Measurements from ENCODE around the gene CDH26.
A peak's percentile ranks its signal among the peaks of the same experiment; 100 is the strongest.

Gene CDH26

DNA sequence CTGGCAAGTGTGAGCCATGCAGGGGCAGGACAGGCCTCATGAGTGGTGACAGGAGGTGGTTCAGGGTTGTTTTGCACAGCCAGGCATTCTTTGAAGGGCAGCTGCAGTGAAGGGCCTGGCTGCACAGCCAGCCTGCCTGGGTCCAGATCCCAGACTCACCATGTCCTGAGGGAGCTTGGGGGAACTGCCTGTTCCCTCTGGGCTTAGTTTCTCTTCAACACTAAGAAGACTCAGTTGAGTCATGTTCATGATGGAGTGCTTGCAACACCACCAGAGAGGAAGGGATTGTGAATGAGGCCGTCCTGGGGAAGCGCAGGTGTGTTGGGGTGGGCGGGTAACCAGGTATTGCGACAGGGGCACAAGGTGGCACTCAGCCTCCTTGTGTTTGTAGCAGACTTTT is 102.4 kb downstream of the CDH26 start:
- TF ChIP-seq, protein P1, sequence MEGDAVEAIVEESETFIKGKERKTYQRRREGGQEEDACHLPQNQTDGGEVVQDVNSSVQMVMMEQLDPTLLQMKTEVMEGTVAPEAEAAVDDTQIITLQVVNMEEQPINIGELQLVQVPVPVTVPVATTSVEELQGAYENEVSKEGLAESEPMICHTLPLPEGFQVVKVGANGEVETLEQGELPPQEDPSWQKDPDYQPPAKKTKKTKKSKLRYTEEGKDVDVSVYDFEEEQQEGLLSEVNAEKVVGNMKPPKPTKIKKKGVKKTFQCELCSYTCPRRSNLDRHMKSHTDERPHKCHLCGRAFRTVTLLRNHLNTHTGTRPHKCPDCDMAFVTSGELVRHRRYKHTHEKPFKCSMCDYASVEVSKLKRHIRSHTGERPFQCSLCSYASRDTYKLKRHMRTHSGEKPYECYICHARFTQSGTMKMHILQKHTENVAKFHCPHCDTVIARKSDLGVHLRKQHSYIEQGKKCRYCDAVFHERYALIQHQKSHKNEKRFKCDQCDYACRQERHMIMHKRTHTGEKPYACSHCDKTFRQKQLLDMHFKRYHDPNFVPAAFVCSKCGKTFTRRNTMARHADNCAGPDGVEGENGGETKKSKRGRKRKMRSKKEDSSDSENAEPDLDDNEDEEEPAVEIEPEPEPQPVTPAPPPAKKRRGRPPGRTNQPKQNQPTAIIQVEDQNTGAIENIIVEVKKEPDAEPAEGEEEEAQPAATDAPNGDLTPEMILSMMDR (IDR thresholded peaks at IDR 0.05; ENCODE audit: low read depth, low read length): no peak
- peaks cover 2% of the 10 kb centered on the region for H3K27me3 ChIP-seq (ENCODE audit: insufficient read depth, low read depth, severe bottlenecking)
- no peaks in the 10 kb centered on the region for H3K36me3 ChIP-seq
- H3K27ac ChIP-seq: no peak overlapping the region
- no peaks in the 10 kb centered on the region for H3K9me3 ChIP-seq (ENCODE audit: severe bottlenecking)
- no peak for DNase-seq
- H3K4me3 ChIP-seq (ENCODE audit: low read depth, low read length): no peak overlapping the region

DNA sequence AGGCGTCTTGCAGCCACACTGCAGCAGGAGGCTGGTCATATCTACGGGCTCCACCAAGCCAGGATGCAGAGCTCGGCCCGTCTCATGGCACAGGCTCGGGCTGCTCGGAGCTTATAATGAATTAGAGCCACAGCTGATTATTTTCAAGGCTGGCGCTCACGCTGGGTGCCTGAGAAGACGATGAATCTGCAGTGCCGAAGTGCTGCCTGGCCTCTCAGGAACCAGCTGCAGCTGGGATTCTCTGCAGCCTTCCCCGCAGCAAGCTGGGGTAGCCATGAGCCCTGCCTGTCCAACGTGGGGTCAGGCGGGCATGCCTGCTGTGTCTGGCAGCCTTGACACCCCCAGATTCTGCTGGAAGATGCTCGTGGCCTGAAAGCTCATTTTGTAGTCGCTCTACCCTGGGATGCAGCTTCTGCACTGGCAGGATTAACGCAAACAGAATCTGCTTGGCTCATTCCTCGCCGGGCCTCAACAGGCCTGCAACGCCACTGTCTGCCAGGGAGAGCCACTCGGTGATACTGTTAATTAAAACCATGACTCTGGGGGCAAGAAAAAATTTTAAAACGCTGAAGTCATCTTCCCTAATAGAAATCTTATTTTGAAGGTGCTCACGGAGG is 104.3 kb downstream of the CDH26 start:
- TF ChIP-seq, protein P1 (IDR thresholded peaks at IDR 0.05; ENCODE audit: low read depth, low read length): no peak
- peaks cover 2% of the 10 kb centered on the region for H3K27me3 ChIP-seq (ENCODE audit: insufficient read depth, low read depth, severe bottlenecking)
- peak overlapping the region; percentile 24 for H3K4me3 ChIP-seq (ENCODE audit: low read depth, low read length)
- H3K9me3 ChIP-seq (ENCODE audit: severe bottlenecking): no peaks in the 10 kb centered on the region
- no peak overlapping the region for H3K27ac ChIP-seq
- peak; percentile 58 for DNase-seq
- H3K36me3 ChIP-seq: no peaks in the 10 kb centered on the region

DNA sequence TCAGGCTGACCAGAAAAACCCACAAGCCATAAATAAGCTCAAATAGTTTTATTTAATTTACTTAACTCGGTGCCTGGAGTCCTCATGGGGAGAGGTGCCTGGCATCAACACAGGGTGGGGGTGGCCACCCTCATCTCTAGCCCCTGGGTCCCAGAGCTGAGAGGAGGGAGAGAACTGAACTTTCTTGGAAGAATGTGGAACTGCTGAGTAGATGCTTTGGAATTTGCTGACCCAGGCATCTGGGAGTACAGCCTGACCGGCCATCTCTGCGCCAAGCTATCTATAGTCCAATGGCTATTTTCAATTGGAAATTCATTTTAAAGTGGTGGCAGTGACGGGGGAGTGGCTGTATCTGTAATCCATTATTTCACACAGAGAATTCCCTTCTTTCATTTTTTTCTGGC is 104.8 kb downstream of the CDH26 start:
- no peaks in the 10 kb centered on the region for H3K36me3 ChIP-seq
- H3K4me3 ChIP-seq (ENCODE audit: low read depth, low read length): no peak overlapping the region; the same call in 1 of the 2 replicates
- TF ChIP-seq, protein P1 (IDR thresholded peaks at IDR 0.05; ENCODE audit: low read depth, low read length): no peak
- DNase-seq: no peak
- no peak overlapping the region for H3K27ac ChIP-seq
- peaks cover 2% of the 10 kb centered on the region for H3K27me3 ChIP-seq (ENCODE audit: insufficient read depth, low read depth, severe bottlenecking)
- H3K9me3 ChIP-seq (ENCODE audit: severe bottlenecking): no peaks in the 10 kb centered on the region

DNA sequence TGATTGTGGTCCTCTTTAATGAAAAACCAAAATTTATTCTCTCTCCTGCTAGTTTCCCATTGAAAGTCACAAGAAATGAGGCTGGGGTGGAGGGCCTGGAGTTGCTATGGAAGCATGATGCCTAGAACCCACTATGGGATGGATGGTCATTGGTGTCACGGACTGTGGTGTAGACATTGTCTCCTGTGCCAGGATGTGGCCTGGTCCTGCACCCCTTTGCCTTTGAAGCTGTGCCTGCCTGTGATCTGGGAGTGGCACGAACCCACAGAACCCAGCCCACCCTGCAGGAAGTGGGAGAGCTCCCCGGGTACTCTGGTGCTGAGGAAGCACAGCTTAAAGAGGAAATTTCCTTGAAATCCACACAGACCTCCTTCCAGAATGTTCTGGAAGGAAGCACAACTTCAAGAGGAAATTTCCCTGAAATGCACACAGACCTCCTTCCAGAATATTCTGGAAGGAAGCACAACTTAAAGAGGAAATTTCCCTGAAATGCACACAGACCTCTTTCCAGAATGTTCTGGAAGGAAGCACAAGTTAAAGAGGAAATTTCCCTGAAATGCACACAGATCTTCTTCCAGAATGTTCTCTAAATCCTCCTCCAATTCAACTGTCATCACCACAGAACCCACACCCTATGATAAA is 105.6 kb downstream of the CDH26 start:
- no peaks in the 10 kb centered on the region for H3K9me3 ChIP-seq (ENCODE audit: severe bottlenecking)
- H3K27me3 ChIP-seq (ENCODE audit: insufficient read depth, low read depth, severe bottlenecking): peaks cover 2% of the 10 kb centered on the region
- no peak for DNase-seq
- TF ChIP-seq, protein P1 (IDR thresholded peaks at IDR 0.05; ENCODE audit: low read depth, low read length): no peak
- H3K4me3 ChIP-seq (ENCODE audit: low read depth, low read length): no peak overlapping the region
- H3K36me3 ChIP-seq: no peaks in the 10 kb centered on the region
- H3K27ac ChIP-seq: no peak overlapping the region
